HL-60/S4 treated with phorbol 12-myristate 13-acetate at 8.2 ng/mL for 4 days and 3 days (cell line): ENCODE results near the gene RAET1E.
"Not testable (repeated sequence)": the region's sequence is repeated elsewhere in the genome, so short reads cannot be mapped to it uniquely, and the experiment has no call there.

Experiments used
- in situ Hi-C: fragments of 300-500 bp; cut with MboI; formaldehyde crosslinking; loops from 2 replicates; pipeline ENCODE4 v1.15.0; 2022; ENCODE audit warnings: low sequenced_read_pairs

The RAET1E gene

GRCh38 chr6:149931501-149931900 is 33.6 kb upstream of the RAET1E start:
- in situ Hi-C loops = loop anchor here (10.0 kb wide), 1 partner anchor 83 kb away; no protein-coding TSS in a partner anchor

GRCh38 chr6:149929422-149929821 is 31.5 kb upstream of the RAET1E start:
- in situ Hi-C loops = no loop called here

GRCh38 chr6:149927025-149927424 is 29.1 kb upstream of the RAET1E start:
- in situ Hi-C loops = not testable (repeated sequence)

- in situ Hi-C loops = no loop called here
These were observed 28.3 kb upstream of the RAET1E start for GRCh38 chr6:149925974-149926777.

- in situ Hi-C loops = no loop called here
These were observed 27.5 kb upstream of the RAET1E start for GRCh38 chr6:149925253-149925973.

GRCh38 chr6:149924933-149925252 is 27.0 kb upstream of the RAET1E start:
- in situ Hi-C loops = no loop called here

- in situ Hi-C loops = no loop called here
These were observed 26.5 kb upstream of the RAET1E start for GRCh38 chr6:149924206-149924932.

GRCh38 chr6:149923327-149923986 is 25.5 kb upstream of the RAET1E start:
- in situ Hi-C loops = no loop called here

GRCh38 chr6:149922642-149923326 is 24.9 kb upstream of the RAET1E start, which contains the start of gene RAET1G:
Gene RAET1G (minus strand): TSS chr6:149923121. CDS start chr6:149923010, 111 bp downstream.
- in situ Hi-C loops = no loop called here

GRCh38 chr6:149922091-149922490 is 24.2 kb upstream of the RAET1E start:
- in situ Hi-C loops = not testable (repeated sequence)

- in situ Hi-C loops = no loop called here
These were observed 23.4 kb upstream of the RAET1E start for GRCh38 chr6:149921361-149921760.

- in situ Hi-C loops = no loop called here
These were observed 21.9 kb upstream of the RAET1E start for GRCh38 chr6:149919834-149920225.

- in situ Hi-C loops = not testable (repeated sequence)
These were observed 21.4 kb upstream of the RAET1E start for GRCh38 chr6:149919126-149919833.

GRCh38 chr6:149918151-149918905 is 20.4 kb upstream of the RAET1E start:
- in situ Hi-C loops = no loop called here

- in situ Hi-C loops = no loop called here
These were observed 19.8 kb upstream of the RAET1E start for GRCh38 chr6:149917679-149918078.

GRCh38 chr6:149915970-149916865 is 18.3 kb upstream of the RAET1E start:
- in situ Hi-C loops = no loop called here

GRCh38 chr6:149913540-149914240 is 15.8 kb upstream of the RAET1E start:
- in situ Hi-C loops = no loop called here
